ENCODE data around the gene SNRNP27. TPM values are rescaled to one million over a fixed set of nuclear protein-coding genes. Genes with fewer than 3 reads are reported as not detected.

SNRNP27 gene
- total and polyA plus RNA-seq, 2 of the 8 experiments (the other 6 are each of a cell fraction or from before 2014, with no cell fraction given) = 11.1 to 40.5 TPM

- H3K56ac ChIP-seq (replicated peaks; ENCODE audit: insufficient read length, low read depth, low read length) = no peak overlapping the region
- H3K23ac ChIP-seq (ENCODE audit: insufficient read length) = no peak overlapping the region
- no peaks in the 10 kb centered on the region; the same call in 1 of the 2 replicates for H3K23me2 ChIP-seq (ENCODE audit: low read depth, low read length)
- no peak overlapping the region for H3K4me3 ChIP-seq (ENCODE audit: extremely low read depth in 1 of 4, insufficient read depth in 2 of 4, low read depth in 3 of 4, low read length in 4 of 4)
- no peaks in the 10 kb centered on the region for H3K9me3 ChIP-seq (ENCODE audit: insufficient read depth in 2 of 2, low read depth in 1 of 2, low read length in 1 of 2)
- H3K36me3 ChIP-seq (ENCODE audit: control insufficient read depth in 2 of 4, insufficient read depth in 4 of 4, low read length in 3 of 4) = peaks cover 0 to under 1% (median 0%) of the 10 kb centered on the region in 4 experiments; a peak in 2 of 8 replicates
- no peak overlapping the region for H2BK120ac ChIP-seq (replicated peaks; ENCODE audit: low read depth, low read length)
- no peaks in the 10 kb centered on the region for H4K20me1 ChIP-seq (replicated peaks in 1 of 2; ENCODE audit: control insufficient read depth in 1 of 2, insufficient read depth in 2 of 2, low read length in 2 of 2)
- no peak overlapping the region for H2AFZ ChIP-seq (ENCODE audit: low read length)
- H3K27ac ChIP-seq (ENCODE audit: low read depth, low read length) = no peak overlapping the region
- H3K9ac ChIP-seq (replicated peaks in 1 of 4; ENCODE audit: extremely low read depth in 1 of 4, low read depth in 3 of 4, low read length in 3 of 4) = no peak overlapping the region; a peak in 1 of 7 replicates
- H2AK5ac ChIP-seq (ENCODE audit: low read depth, low read length) = no peak overlapping the region
- TF ChIP-seq HDAC2 (IDR thresholded peaks at IDR 0.05; ENCODE audit: borderline replicate concordance in 1 of 2, low read depth in 2 of 2, low read length in 2 of 2) = no peak
- 90% methylated on average over 1 of the region's 1 CpG; no CpG with 5 or more reads in 1 of the 2 experiments for WGBS, 2 experiments (ENCODE audit: extremely low coverage in 1 of 2, insufficient coverage in 1 of 2, insufficient read length in 1 of 2, insufficient replicate concordance in 2 of 2, low coverage in 1 of 2, low lambda C conversion rate in 2 of 2, missing lambda C conversion rate in 1 of 2)
- no peak overlapping the region for H2BK20ac ChIP-seq (ENCODE audit: low read length)
- no peak overlapping the region for H4K91ac ChIP-seq (replicated peaks; ENCODE audit: insufficient read length, low read length)
- DNase-seq (ENCODE audit: low read depth in 1 of 2, low spot score in 2 of 2) = no peak
- no peak overlapping the region for H2BK15ac ChIP-seq (ENCODE audit: low read length)
- no peak overlapping the region for H2BK5ac ChIP-seq (ENCODE audit: low read depth, low read length)
- H4K5ac ChIP-seq (ENCODE audit: insufficient read length, low read depth, low read length) = no peak overlapping the region
- H3K79me2 ChIP-seq (ENCODE audit: control insufficient read depth in 1 of 2, insufficient read depth in 2 of 2, low read length in 2 of 2) = peaks cover 0 to 16% of the 10 kb centered on the region in 2 experiments; a peak in 2 of 4 replicates
- H3K4me2 ChIP-seq (ENCODE audit: insufficient read depth in 1 of 2, low read depth in 2 of 2, low read length in 2 of 2) = no peak overlapping the region
- no peaks in the 10 kb centered on the region; the same call in 1 of the 2 replicates for H3K79me1 ChIP-seq (ENCODE audit: low read depth, low read length)
- no peaks in the 10 kb centered on the region for H3K4me1 ChIP-seq (replicated peaks in 1 of 4; ENCODE audit: control insufficient read depth in 3 of 4, insufficient read depth in 4 of 4, low read length in 3 of 4)
- POLR2A ChIA-PET (ENCODE audit: partially characterized antibody) = interaction anchor here (1.3 kb wide), 1 partner anchor 24 kb away, joined by 4 read pairs; the partner anchor contains the start of gene MXD1
- no peak overlapping the region for H2BK12ac ChIP-seq (ENCODE audit: low read depth, low read length)
- H3K14ac ChIP-seq (ENCODE audit: insufficient read length) = no peak overlapping the region
- H4K8ac ChIP-seq (ENCODE audit: extremely low read depth, insufficient read depth, low read length) = no peak overlapping the region
- FAIRE-seq = no peak
- no peak overlapping the region for H3K18ac ChIP-seq (ENCODE audit: extremely low read depth, low read length)
- no peak overlapping the region for H3K4ac ChIP-seq (replicated peaks; ENCODE audit: insufficient read length, low read depth, low read length)
- H3K27me3 ChIP-seq (replicated peaks in 1 of 4; ENCODE audit: control insufficient read depth in 3 of 4, extremely low read depth in 1 of 4, insufficient read depth in 3 of 4, low read length in 3 of 4) = peaks cover 0 to 1% (median 0%) of the 10 kb centered on the region in 4 experiments; a peak in 1 of 7 replicates
- CTCF ChIA-PET (ENCODE audit: partially characterized antibody) = interaction anchor here (1.0 to 1.1 kb wide), 2 partner anchors 23 to 166 kb away, joined by 3 read pairs; no protein-coding TSS in a partner anchor
Observed at GRCh38 chr2:69890881-69891280, 2.9 kb upstream of the SNRNP27 start.

Data from H1 (cell line).